ENCODE data around the gene PTPRN2.

GRCh38 chr7:158257516-158258410 is 329.9 kb downstream of the PTPRN2 start:
- no peak for TF ChIP-seq GATA2 (IDR thresholded peaks at IDR 0.05; ENCODE audit: low read depth, low read length)
- no peak for TF ChIP-seq GATA3 (IDR thresholded peaks at IDR 0.05; ENCODE audit: low read depth, low read length)

Data from SH-SY5Y (cell line).